ENCODE measurements around the gene EXOC4.
A peak's percentile ranks its signal among the peaks of the same experiment; 100 is the strongest.

The EXOC4 gene

GRCh38 chr7:133572087-133572486 is 319.2 kb downstream of the EXOC4 start:
- DNase-seq (ENCODE audit: low spot score) = no peak
- Histone ChIP-seq H2AFZ (ENCODE audit: low read length) (no peak overlapping the region), H3K27me3 (ENCODE audit: control insufficient read depth in 3 of 3, insufficient read depth in 3 of 3, low read depth in 1 of 3, low read length in 3 of 3) (no peaks in the 10 kb centered on the region)

GRCh38 chr7:133572843-133573242 is 320.0 kb downstream of the EXOC4 start:
- Histone ChIP-seq H4K8ac (ENCODE audit: low read depth, low read length) (no peak overlapping the region), H2BK120ac (ENCODE audit: low read depth, low read length) (no peak overlapping the region), H2AK5ac (ENCODE audit: low read depth, low read length) (no peak overlapping the region), H3K79me1 (ENCODE audit: low read depth, low read length) (no peaks in the 10 kb centered on the region), H3K14ac (ENCODE audit: low read length) (no peak overlapping the region), H3K4me2 (ENCODE audit: insufficient read depth, low read length, poor library complexity, severe bottlenecking) (no peak overlapping the region), H3K27ac (replicated peaks; ENCODE audit: low read length) (no peak overlapping the region), H3K27me3 (ENCODE audit: control insufficient read depth in 3 of 3, insufficient read depth in 3 of 3, low read depth in 1 of 3, low read length in 3 of 3) (no peaks in the 10 kb centered on the region), H2AFZ (ENCODE audit: low read length) (no peak overlapping the region), H2BK15ac (ENCODE audit: low read length) (no peak overlapping the region), H3K36me3 (replicated peaks in 1 of 2; ENCODE audit: control insufficient read depth in 2 of 2, insufficient read depth in 2 of 2, low read length in 2 of 2) (no peaks in the 10 kb centered on the region), H3K18ac (ENCODE audit: low read length) (no peak overlapping the region), H3K23ac (ENCODE audit: low read depth, low read length, poor library complexity) (no peak overlapping the region), H3K4me3 (ENCODE audit: low read length in 2 of 2) (no peak overlapping the region), H3K4ac (ENCODE audit: low read length) (no peak overlapping the region), H3K4me1 (ENCODE audit: control insufficient read depth in 2 of 2, insufficient read depth in 1 of 2, low read depth in 1 of 2, low read length in 2 of 2) (peaks cover 0 to 3% of the 10 kb centered on the region in 2 donors), H3K9ac (ENCODE audit: low read depth, low read length, poor library complexity) (no peak overlapping the region), H4K91ac (ENCODE audit: low read depth, low read length, poor library complexity) (no peak overlapping the region), H2BK5ac (ENCODE audit: low read length) (no peak overlapping the region), H2BK12ac (ENCODE audit: low read length) (no peak overlapping the region), H3K9me3 (replicated peaks in 1 of 2; ENCODE audit: control insufficient read depth in 2 of 2, insufficient read depth in 1 of 2, low read depth in 1 of 2, low read length in 2 of 2) (no peaks in the 10 kb centered on the region)
- no peak for DNase-seq (ENCODE audit: low spot score)
- WGBS, 2 donors (ENCODE audit: extremely low coverage in 2 of 2, insufficient read length in 2 of 2, insufficient replicate concordance in 1 of 2) = no CpG with 5 or more reads among the region's 1 CpG

More at GRCh38 chr7:133572087-133572486, 319.2 kb downstream of the EXOC4 start:
- no peak overlapping the region for H2BK5ac ChIP-seq (ENCODE audit: low read length)
- no peak overlapping the region for H2AK5ac ChIP-seq (ENCODE audit: low read depth, low read length)
- H3K4me2 ChIP-seq (ENCODE audit: insufficient read depth, low read length, poor library complexity, severe bottlenecking) = no peak overlapping the region
- H2BK120ac ChIP-seq (ENCODE audit: low read depth, low read length) = no peak overlapping the region
- no peaks in the 10 kb centered on the region for H3K9me3 ChIP-seq (replicated peaks in 1 of 2; ENCODE audit: control insufficient read depth in 2 of 2, insufficient read depth in 1 of 2, low read depth in 1 of 2, low read length in 2 of 2)
- no peak overlapping the region for H3K23ac ChIP-seq (ENCODE audit: low read depth, low read length, poor library complexity)
- H3K27ac ChIP-seq (replicated peaks; ENCODE audit: low read length) = no peak overlapping the region
- no peak overlapping the region for H2BK12ac ChIP-seq (ENCODE audit: low read length)
- no peaks in the 10 kb centered on the region for H3K79me1 ChIP-seq (ENCODE audit: low read depth, low read length)
- H3K4ac ChIP-seq (ENCODE audit: low read length) = no peak overlapping the region
- H4K8ac ChIP-seq (ENCODE audit: low read depth, low read length) = no peak overlapping the region
- no peak overlapping the region for H3K4me3 ChIP-seq (ENCODE audit: low read length in 2 of 2)
- no peak overlapping the region for H3K18ac ChIP-seq (ENCODE audit: low read length)
- no peak overlapping the region for H3K9ac ChIP-seq (ENCODE audit: low read depth, low read length, poor library complexity)
- peaks cover 0 to 3% of the 10 kb centered on the region in 2 donors for H3K4me1 ChIP-seq (ENCODE audit: control insufficient read depth in 2 of 2, insufficient read depth in 1 of 2, low read depth in 1 of 2, low read length in 2 of 2)
- H2BK15ac ChIP-seq (ENCODE audit: low read length) = no peak overlapping the region
- no peak overlapping the region for H3K14ac ChIP-seq (ENCODE audit: low read length)
- no peaks in the 10 kb centered on the region for H3K36me3 ChIP-seq (replicated peaks in 1 of 2; ENCODE audit: control insufficient read depth in 2 of 2, insufficient read depth in 2 of 2, low read length in 2 of 2)
- H4K91ac ChIP-seq (ENCODE audit: low read depth, low read length, poor library complexity) = no peak overlapping the region

DNA sequence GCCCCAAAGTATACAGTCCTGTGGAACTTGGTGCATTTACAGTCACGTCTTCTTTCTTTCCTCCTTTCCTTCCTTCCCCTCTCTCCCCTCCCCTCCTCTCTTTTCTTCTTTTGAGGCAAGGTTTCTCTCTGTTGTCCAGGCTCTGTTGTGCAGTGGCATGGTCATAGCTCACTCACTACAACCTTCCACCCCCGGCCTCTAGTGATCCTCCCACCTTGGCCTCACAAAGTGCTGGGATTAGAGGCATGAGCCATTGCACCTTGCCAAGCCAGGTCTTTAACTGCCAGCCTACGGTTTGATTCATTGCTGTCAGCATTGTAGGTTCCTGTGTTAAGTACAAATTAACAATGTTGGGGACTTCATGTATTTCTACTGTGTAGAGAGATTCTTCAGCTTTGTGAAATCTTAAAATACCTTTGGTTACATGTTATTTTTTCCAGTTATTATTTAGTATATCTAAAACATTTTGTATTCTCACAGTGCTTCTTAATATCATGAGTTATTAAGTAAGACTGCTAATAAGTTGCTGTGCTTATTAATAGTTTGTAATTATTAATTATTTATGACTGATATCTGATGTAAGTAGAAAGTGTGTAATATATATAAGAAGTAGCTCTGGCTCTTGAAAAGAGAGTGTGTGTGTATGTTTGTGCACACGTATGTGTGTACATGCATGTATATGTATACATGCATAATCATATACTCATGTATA is 320.8 kb downstream of the EXOC4 start:
- H3K36me3 ChIP-seq (replicated peaks in 1 of 2; ENCODE audit: control insufficient read depth in 2 of 2, insufficient read depth in 2 of 2, low read length in 2 of 2) = no peaks in the 10 kb centered on the region
- no peak overlapping the region for H3K18ac ChIP-seq (ENCODE audit: low read length)
- H4K91ac ChIP-seq (ENCODE audit: low read depth, low read length, poor library complexity) = no peak overlapping the region
- H3K9ac ChIP-seq (ENCODE audit: low read depth, low read length, poor library complexity) = peak overlapping the region; percentile 44
- H3K4ac ChIP-seq (ENCODE audit: low read length) = no peak overlapping the region
- no peak overlapping the region for H3K4me2 ChIP-seq (ENCODE audit: insufficient read depth, low read length, poor library complexity, severe bottlenecking)
- DNase-seq (ENCODE audit: low spot score) = no peak
- no peaks in the 10 kb centered on the region for H3K27me3 ChIP-seq (ENCODE audit: control insufficient read depth in 3 of 3, insufficient read depth in 3 of 3, low read depth in 1 of 3, low read length in 3 of 3)
- H3K79me1 ChIP-seq (ENCODE audit: low read depth, low read length) = no peaks in the 10 kb centered on the region
- no peak overlapping the region for H2BK15ac ChIP-seq (ENCODE audit: low read length)
- H4K8ac ChIP-seq (ENCODE audit: low read depth, low read length) = no peak overlapping the region
- no peak overlapping the region for H2BK12ac ChIP-seq (ENCODE audit: low read length)
- no peak overlapping the region for H3K4me3 ChIP-seq (ENCODE audit: low read length in 2 of 2)
- no peak overlapping the region for H2AFZ ChIP-seq (ENCODE audit: low read length)
- H2BK5ac ChIP-seq (ENCODE audit: low read length) = no peak overlapping the region
- no CpG with 5 or more reads among the region's 4 CpGs for WGBS, 2 donors (ENCODE audit: extremely low coverage in 2 of 2, insufficient read length in 2 of 2, insufficient replicate concordance in 1 of 2)
- H3K9me3 ChIP-seq (replicated peaks in 1 of 2; ENCODE audit: control insufficient read depth in 2 of 2, insufficient read depth in 1 of 2, low read depth in 1 of 2, low read length in 2 of 2) = no peaks in the 10 kb centered on the region
- no peak overlapping the region for H3K14ac ChIP-seq (ENCODE audit: low read length)
- H3K23ac ChIP-seq (ENCODE audit: low read depth, low read length, poor library complexity) = no peak overlapping the region
- H3K4me1 ChIP-seq (ENCODE audit: control insufficient read depth in 2 of 2, insufficient read depth in 1 of 2, low read depth in 1 of 2, low read length in 2 of 2) = peaks cover 0 to 3% of the 10 kb centered on the region in 2 donors
- H2AK5ac ChIP-seq (ENCODE audit: low read depth, low read length) = no peak overlapping the region
- no peak overlapping the region for H3K27ac ChIP-seq (replicated peaks; ENCODE audit: low read length)
- H2BK120ac ChIP-seq (ENCODE audit: low read depth, low read length) = no peak overlapping the region

DNA sequence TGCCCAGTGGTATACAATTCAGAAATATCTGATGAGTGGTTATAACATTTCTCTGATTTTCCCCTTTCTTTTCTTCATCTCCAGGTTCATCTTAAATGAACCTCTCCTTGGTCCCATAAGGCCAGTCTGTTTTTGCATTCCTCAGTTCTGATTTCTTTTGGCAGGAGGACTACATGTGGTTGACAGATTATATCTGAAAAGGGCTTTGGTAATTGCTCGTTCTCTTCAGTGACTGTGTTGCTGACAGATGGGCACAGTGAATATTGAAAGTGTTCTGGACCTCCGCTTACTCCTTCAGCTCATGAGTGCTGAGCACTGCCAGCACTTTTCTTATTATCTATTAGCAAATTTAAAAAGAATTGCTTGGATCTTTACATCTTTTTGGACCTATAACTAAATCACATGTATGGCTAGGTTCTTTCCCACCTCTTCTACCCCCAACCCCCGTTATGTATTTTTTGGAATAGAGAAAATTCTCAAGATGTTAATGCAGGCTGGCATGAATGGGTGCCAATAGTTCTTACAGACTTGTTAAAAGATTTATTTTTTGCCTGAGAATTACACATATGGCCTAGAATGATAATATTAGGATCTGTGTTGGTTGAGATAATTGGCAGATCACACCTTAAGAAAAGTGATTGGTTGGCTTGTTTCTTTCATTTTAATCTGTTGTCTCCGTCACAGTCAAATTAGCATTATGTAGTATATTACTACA is 323.0 kb downstream of the EXOC4 start:
- Histone ChIP-seq H2AK5ac (ENCODE audit: low read depth, low read length) (no peak overlapping the region), H4K8ac (ENCODE audit: low read depth, low read length) (no peak overlapping the region), H3K4me2 (ENCODE audit: insufficient read depth, low read length, poor library complexity, severe bottlenecking) (no peak overlapping the region), H2BK5ac (ENCODE audit: low read length) (no peak overlapping the region), H2AFZ (ENCODE audit: low read length) (no peak overlapping the region), H3K27me3 (ENCODE audit: control insufficient read depth in 3 of 3, insufficient read depth in 3 of 3, low read depth in 1 of 3, low read length in 3 of 3) (no peaks in the 10 kb centered on the region), H3K4me1 (ENCODE audit: control insufficient read depth in 2 of 2, insufficient read depth in 1 of 2, low read depth in 1 of 2, low read length in 2 of 2) (peaks cover 0 to 3% of the 10 kb centered on the region in 2 donors), H2BK12ac (ENCODE audit: low read length) (no peak overlapping the region), H3K4me3 (ENCODE audit: low read length in 2 of 2) (no peak overlapping the region), H3K9me3 (replicated peaks in 1 of 2; ENCODE audit: control insufficient read depth in 2 of 2, insufficient read depth in 1 of 2, low read depth in 1 of 2, low read length in 2 of 2) (no peaks in the 10 kb centered on the region), H3K14ac (ENCODE audit: low read length) (no peak overlapping the region), H3K23ac (ENCODE audit: low read depth, low read length, poor library complexity) (no peak overlapping the region), H3K4ac (ENCODE audit: low read length) (no peak overlapping the region), H2BK15ac (ENCODE audit: low read length) (no peak overlapping the region), H3K36me3 (replicated peaks in 1 of 2; ENCODE audit: control insufficient read depth in 2 of 2, insufficient read depth in 2 of 2, low read length in 2 of 2) (no peaks in the 10 kb centered on the region), H3K9ac (ENCODE audit: low read depth, low read length, poor library complexity) (no peak overlapping the region), H4K91ac (ENCODE audit: low read depth, low read length, poor library complexity) (no peak overlapping the region), H2BK120ac (ENCODE audit: low read depth, low read length) (no peak overlapping the region), H3K27ac (replicated peaks; ENCODE audit: low read length) (no peak overlapping the region), H3K18ac (ENCODE audit: low read length) (no peak overlapping the region), H3K79me1 (ENCODE audit: low read depth, low read length) (no peaks in the 10 kb centered on the region)
- WGBS, 2 donors (ENCODE audit: extremely low coverage in 2 of 2, insufficient read length in 2 of 2, insufficient replicate concordance in 1 of 2) = no CpG with 5 or more reads among the region's 4 CpGs
- no peak for DNase-seq (ENCODE audit: low spot score)
